Fibroblast of lung (primary cell): ENCODE results near the gene NBEA.

Source experiments
- CTCF ChIP-seq, 2 donors: IDR thresholded peaks in 1 of 2; conservative IDR thresholded peaks in 1 of 2; 1 replicate in 1 of 2; 2 replicates in 1 of 2; pipeline ENCODE4 v1.5.1; 2011 to 2012; ENCODE audit warnings: low read length in 2 of 2, control low read depth in 1 of 2, inconsistent platforms in 1 of 2, low read depth in 1 of 2, mild to moderate bottlenecking in 1 of 2
- EZH2 ChIP-seq: IDR thresholded peaks from 2 replicates; pipeline ENCODE4 v1.5.1; 2012; ENCODE audit warnings: low read length, control low read depth, mild to moderate bottlenecking; ENCODE audit errors: missing control alignments

- no peak for TF ChIP-seq CTCF (conservative IDR thresholded peaks at IDR 0.05 in 1 of 2, IDR thresholded peaks at IDR 0.05 in 1 of 2; ENCODE audit: low read depth in 1 of 2, low read length in 2 of 2)
- no peak for TF ChIP-seq EZH2
These were observed 730.5 kb downstream of the NBEA start for GRCh38 chr13:35672611-35673010.
